Thoracic aorta (tissue), 2 donors: Measurements from ENCODE around the gene CRX. TPM values are rescaled to one million over a fixed set of nuclear protein-coding genes. Genes with fewer than 3 reads are reported as not detected.
"Not testable (repeated sequence)": the region's sequence is repeated elsewhere in the genome, so short reads cannot be mapped to it uniquely, and the experiment has no call there.

Experiments used
- ATAC-seq: fragments of 150-250 bp; one replicate; pipeline ENCODE4 v1.8.0; 2017; ENCODE audit warnings: low read depth; ENCODE audit not compliant: insufficient number of reproducible peaks, low FRiP score
- DNase-seq: peaks from one replicate; pipeline ENCODE4 v3.0.0-alpha.2; 2020; ENCODE audit warnings: low spot score
- H3K27ac ChIP-seq, 2 donors: fragments of 200-600 bp; sonication (generic); 1 replicate in 1 of 2; 2 replicates in 1 of 2; pipeline ENCODE4 v1.5.1; 2016; ENCODE audit warnings: mild to moderate bottlenecking in 2 of 2, moderate library complexity in 2 of 2
- H3K27me3 ChIP-seq: fragments of 200-600 bp; sonication (generic); replicated peaks from 2 replicates; pipeline ENCODE4 v1.6.0; 2016; ENCODE audit warnings: mild to moderate bottlenecking; ENCODE audit not compliant: insufficient read depth
- H3K36me3 ChIP-seq: fragments of 200-600 bp; sonication (generic); one replicate; pipeline ENCODE4 v1.5.1; 2016
- H3K4me1 ChIP-seq, 2 donors: fragments of 200-600 bp; sonication (generic); 1 replicate in 1 of 2; 2 replicates in 1 of 2; pipeline versions ENCODE4 v1.5.1 to v1.6.0; 2016; ENCODE audit warnings: low read depth in 2 of 2, mild to moderate bottlenecking in 1 of 2; ENCODE audit not compliant: control insufficient read depth in 1 of 2
- H3K4me3 ChIP-seq: fragments of 200-600 bp; sonication (generic); 2 replicates; pipeline ENCODE4 v1.5.1; 2016; ENCODE audit warnings: mild to moderate bottlenecking
- H3K9me3 ChIP-seq: fragments of 200-600 bp; sonication (generic); 2 replicates; pipeline ENCODE4 v1.5.1; 2016
- CTCF ChIP-seq: fragments of 200-600 bp; sonication (generic); IDR thresholded peaks from one replicate; pipeline ENCODE4 v1.5.1; 2019; ENCODE audit warnings: antibody characterized with exemption
- total RNA-seq, 2 donors: library from RNA; depleted of rRNA; stranded (reverse); fragments of >200 nt; gene quantifications; one replicate each; pipeline versions ENCODE4 v1.1.0 to v1.2.3, GENCODE V29; 2016

The CRX gene
- total RNA-seq, 2 donors from 2014 or later: not detected

GRCh38 chr19:47861630-47862029 lies 39.9 kb downstream of the CRX start:
- Histone ChIP-seq H3K4me3 (no peak overlapping the region), H3K36me3 (no peaks in the 10 kb centered on the region), H3K4me1 (no peaks in the 10 kb centered on the region), H3K27ac (no peak overlapping the region), H3K9me3 (no peaks in the 10 kb centered on the region), H3K27me3 (no peaks in the 10 kb centered on the region)
- no peak for TF ChIP-seq CTCF
- no peak for DNase-seq
- ATAC-seq: no peak

- no peak overlapping the region for H3K4me3 ChIP-seq
- peak; percentile 88 for TF ChIP-seq CTCF
- H3K9me3 ChIP-seq: no peaks in the 10 kb centered on the region
- ATAC-seq (no peak), DNase-seq (peak; percentile 11)
- H3K27ac ChIP-seq: no peak overlapping the region
- no peaks in the 10 kb centered on the region for H3K36me3 ChIP-seq
- H3K4me1 ChIP-seq: no peaks in the 10 kb centered on the region
- H3K27me3 ChIP-seq: no peaks in the 10 kb centered on the region
Observed at GRCh38 chr19:47863514-47863936, 41.8 kb downstream of the CRX start.

GRCh38 chr19:47865166-47865565 lies 43.4 kb downstream of the CRX start:
- no peak for ATAC-seq
- no peak overlapping the region for H3K4me3 ChIP-seq

GRCh38 chr19:47878906-47879305 lies 57.2 kb downstream of the CRX start:
- ATAC-seq: no peak
- no peak overlapping the region for H3K4me3 ChIP-seq
- no peaks in the 10 kb centered on the region for H3K9me3 ChIP-seq
- H3K27ac ChIP-seq: no peak overlapping the region
- H3K4me1 ChIP-seq: no peaks in the 10 kb centered on the region
- no peak for TF ChIP-seq CTCF
- no peaks in the 10 kb centered on the region for H3K27me3 ChIP-seq
- no peaks in the 10 kb centered on the region for H3K36me3 ChIP-seq
- DNase-seq: no peak

More at GRCh38 chr19:47865166-47865565, 43.4 kb downstream of the CRX start:
- no peaks in the 10 kb centered on the region for H3K9me3 ChIP-seq
- H3K27me3 ChIP-seq: no peaks in the 10 kb centered on the region
- H3K4me1 ChIP-seq: no peaks in the 10 kb centered on the region
- no peak overlapping the region for H3K27ac ChIP-seq
- no peaks in the 10 kb centered on the region for H3K36me3 ChIP-seq
- no peak for TF ChIP-seq CTCF
- DNase-seq: no peak

GRCh38 chr19:47879385-47879784 lies 57.6 kb downstream of the CRX start:
- not testable (repeated sequence) for H3K36me3 ChIP-seq, H3K27ac ChIP-seq, DNase-seq, H3K4me1 ChIP-seq, ATAC-seq, H3K27me3 ChIP-seq, H3K4me3 ChIP-seq, H3K9me3 ChIP-seq

GRCh38 chr19:47881757-47882156 lies 60.0 kb downstream of the CRX start:
- Histone ChIP-seq H3K27me3 (no peaks in the 10 kb centered on the region), H3K9me3 (no peaks in the 10 kb centered on the region), H3K4me3 (no peak overlapping the region), H3K27ac (no peak overlapping the region), H3K4me1 (no peaks in the 10 kb centered on the region), H3K36me3 (no peaks in the 10 kb centered on the region)
- no peak for TF ChIP-seq CTCF
- ATAC-seq (no peak), DNase-seq (no peak)
